K562 (cell line): ENCODE measurements around the gene TMEM218. TPM values are rescaled to one million over a fixed set of nuclear protein-coding genes. Genes with fewer than 3 reads are reported as not detected.

Source experiments
- CCNT2 ChIP-seq: IDR thresholded peaks from 2 replicates; pipeline ENCODE4 v1.6.1; 2011; ENCODE audit warnings: borderline replicate concordance, low read depth, mild to moderate bottlenecking, moderate library complexity, mixed read lengths, low read length; ENCODE audit not compliant: insufficient read length; ENCODE audit errors: extremely low read depth
- CEBPB ChIP-seq: fragments of 450-650 bp; IDR thresholded peaks from 2 replicates; pipeline ENCODE4 v1.6.1; 2016; ENCODE audit warnings: missing genetic modification characterization, missing compliant biosample characterization
- GABPB1 ChIP-seq: sonication (generic); formaldehyde crosslinking; IDR thresholded peaks from 2 replicates; pipeline ENCODE4 v1.8.0; 2022; ENCODE audit warnings: mild to moderate bottlenecking, missing genetic modification reagents
- GTF2F1 ChIP-seq: IDR thresholded peaks from 2 replicates; pipeline ENCODE4 v1.6.1; 2011; ENCODE audit warnings: low read depth, low read length, improper control_type of control experiment
- KLF13 ChIP-seq: fragments of 450-650 bp; IDR thresholded peaks from 2 replicates; pipeline ENCODE4 v1.6.1; 2016; ENCODE audit warnings: missing genetic modification characterization, low read depth, mild to moderate bottlenecking, missing compliant biosample characterization, moderate library complexity, borderline replicate concordance
- MNT ChIP-seq, 2 experiments: fragments of 450-650 bp; conservative IDR thresholded peaks; 2 replicates each; pipeline ENCODE4 v1.6.1; 2017; ENCODE audit warnings: mild to moderate bottlenecking in 2 of 2, moderate library complexity in 2 of 2
- PCBP1 ChIP-seq: fragments of 200-400 bp; formaldehyde crosslinking; IDR thresholded peaks from 2 replicates; pipeline ENCODE4 v1.6.1; 2018; ENCODE audit warnings: mild to moderate bottlenecking, low read depth, low read length; ENCODE audit not compliant: poor library complexity, severe bottlenecking
- POLR2H ChIP-seq: IDR thresholded peaks from 2 replicates; pipeline ENCODE4 v1.6.1; 2016; ENCODE audit warnings: missing genetic modification characterization, low read depth, mild to moderate bottlenecking, control low read depth, missing compliant biosample characterization, moderate library complexity
- SIN3A ChIP-seq, 2 experiments: fragments of 150-350 bp in 1 of 2; IDR thresholded peaks; 2 replicates each; pipeline ENCODE4 v1.6.1; 2011 to 2016; ENCODE audit warnings: borderline replicate concordance in 2 of 2, low read depth in 2 of 2, low read length in 2 of 2, mild to moderate bottlenecking in 2 of 2, moderate library complexity in 2 of 2; ENCODE audit not compliant: control insufficient read depth in 1 of 2
- SIRT6 ChIP-seq: IDR thresholded peaks from one replicate; pipeline ENCODE4 v1.6.1; 2012; ENCODE audit warnings: low read depth, mild to moderate bottlenecking, control low read depth, inconsistent platforms, low read length, moderate library complexity
- STAT5B ChIP-seq: fragments of 250-450 bp; sonication (Bioruptor Pico); IDR thresholded peaks from 2 replicates; pipeline ENCODE4 v1.8.0; 2021; ENCODE audit warnings: mild to moderate bottlenecking, inconsistent platforms
- TOE1 ChIP-seq, 2 experiments: fragments of 450-650 bp in 1 of 2; sonication (generic) in 1 of 2; formaldehyde crosslinking in 1 of 2; IDR thresholded peaks; 2 replicates each; pipeline versions ENCODE4 v1.7.1 to v1.8.0; 2016 to 2022; ENCODE audit warnings: borderline replicate concordance in 2 of 2, mild to moderate bottlenecking in 2 of 2, antibody characterized with exemption in 1 of 2, inconsistent platforms in 1 of 2, low read depth in 1 of 2, missing genetic modification reagents in 1 of 2, moderate library complexity in 1 of 2
- TRIM28 ChIP-seq: fragments of 450-650 bp; IDR thresholded peaks from 2 replicates; pipeline ENCODE4 v1.6.1; 2017
- XRCC5 ChIP-seq: fragments of 200-400 bp; formaldehyde crosslinking; IDR thresholded peaks from 2 replicates; pipeline ENCODE4 v1.6.1; 2017; ENCODE audit warnings: low read depth, mild to moderate bottlenecking, low read length
- ZFP1 ChIP-seq: fragments of 450-650 bp; formaldehyde crosslinking; IDR thresholded peaks from 2 replicates; pipeline ENCODE4 v1.4.0; 2020; ENCODE audit warnings: mild to moderate bottlenecking, mixed read lengths
- ZNF347 ChIP-seq: fragments of 450-650 bp; formaldehyde crosslinking; IDR thresholded peaks from 2 replicates; pipeline ENCODE4 v1.4.0; 2020; ENCODE audit warnings: low read depth, mild to moderate bottlenecking, moderate library complexity
- ZNF77 ChIP-seq: fragments of 250-450 bp; sonication (Bioruptor Pico); IDR thresholded peaks from 2 replicates; pipeline ENCODE4 v1.5.0; 2020
- polyA plus RNA-seq, 8 experiments: library from polyadenylated mRNA; depleted of rRNA in 4 of 8; stranded (reverse) in 5 of 8; unstranded in 3 of 8; fragments of >200 nt; fragmentation: Nextera tagmentation in 2 of 8; fragmentation: Illumina TruSeq in 1 of 8; extraction: Ambion mirVana in 2 of 8; extraction: Trizol in 1 of 8; gene quantifications; 2 replicates each; pipeline versions ENCODE4 v1.2.1 to v1.2.3, GENCODE V29; 2011 to 2014; ENCODE audit warnings: inconsistent platforms in 1 of 8, missing spikeins in 1 of 8
- total RNA-seq, 7 experiments: library from RNA; depleted of rRNA in 6 of 7; stranded (reverse); fragments of >200 nt in 6 of 7; fragmentation: Illumina TruSeq in 2 of 7; extraction: Trizol in 2 of 7; gene quantifications; 2 replicates each; pipeline versions ENCODE4 v1.2.1 to v1.2.3, GENCODE V29; 2011 to 2021; ENCODE audit warnings: low replicate concordance in 1 of 7
- TF ChIP-seq, protein P1 (sequence below), 2 experiments: fragments of 450-650 bp; IDR thresholded peaks; 2 replicates each; pipeline ENCODE4 v1.6.1; 2016; ENCODE audit warnings: mild to moderate bottlenecking in 2 of 2, borderline replicate concordance in 1 of 2, low read depth in 1 of 2, moderate library complexity in 1 of 2

TMEM218 gene
- total and polyA plus RNA-seq, 9 of the 15 experiments (the other 6 are each of a cell fraction or from before 2014, with no cell fraction given), result 13.4 to 32.2 (median 25.4) TPM

GRCh38 chr11:125123947-125124617, 12.7 kb upstream of the TMEM218 start (continued):
- peak; percentile 29; the same call in 1 of the 2 replicates for TF ChIP-seq POLR2H (tag)
- no peak for TF ChIP-seq CEBPB (tag)
- no peak for TF ChIP-seq ZFP1 (CRISPR knock-in tag)
- no peak for TF ChIP-seq MNT (conservative IDR thresholded peaks at IDR 0.05)
- no peak for TF ChIP-seq CCNT2
- no peak for TF ChIP-seq GABPB1 (CRISPR knock-in tag)
- TF ChIP-seq GTF2F1, result no peak
- no peak for TF ChIP-seq ZNF77 (CRISPR knock-in tag)
- no peak for TF ChIP-seq TRIM28
- TF ChIP-seq ZNF347, result no peak
- no peak for TF ChIP-seq SIRT6
- TF ChIP-seq SIN3A (IDR thresholded peaks at IDR 0.05; ENCODE audit: borderline replicate concordance in 2 of 2, control insufficient read depth in 1 of 2, low read depth in 2 of 2, low read length in 2 of 2), result no peak
- no peak for TF ChIP-seq TOE1 (IDR thresholded peaks at IDR 0.05; ENCODE audit: borderline replicate concordance)
- TF ChIP-seq TOE1 (CRISPR knock-in tag; IDR thresholded peaks at IDR 0.05; ENCODE audit: borderline replicate concordance, low read depth), result no peak
- no peak for TF ChIP-seq PCBP1
- TF ChIP-seq, protein P1, sequence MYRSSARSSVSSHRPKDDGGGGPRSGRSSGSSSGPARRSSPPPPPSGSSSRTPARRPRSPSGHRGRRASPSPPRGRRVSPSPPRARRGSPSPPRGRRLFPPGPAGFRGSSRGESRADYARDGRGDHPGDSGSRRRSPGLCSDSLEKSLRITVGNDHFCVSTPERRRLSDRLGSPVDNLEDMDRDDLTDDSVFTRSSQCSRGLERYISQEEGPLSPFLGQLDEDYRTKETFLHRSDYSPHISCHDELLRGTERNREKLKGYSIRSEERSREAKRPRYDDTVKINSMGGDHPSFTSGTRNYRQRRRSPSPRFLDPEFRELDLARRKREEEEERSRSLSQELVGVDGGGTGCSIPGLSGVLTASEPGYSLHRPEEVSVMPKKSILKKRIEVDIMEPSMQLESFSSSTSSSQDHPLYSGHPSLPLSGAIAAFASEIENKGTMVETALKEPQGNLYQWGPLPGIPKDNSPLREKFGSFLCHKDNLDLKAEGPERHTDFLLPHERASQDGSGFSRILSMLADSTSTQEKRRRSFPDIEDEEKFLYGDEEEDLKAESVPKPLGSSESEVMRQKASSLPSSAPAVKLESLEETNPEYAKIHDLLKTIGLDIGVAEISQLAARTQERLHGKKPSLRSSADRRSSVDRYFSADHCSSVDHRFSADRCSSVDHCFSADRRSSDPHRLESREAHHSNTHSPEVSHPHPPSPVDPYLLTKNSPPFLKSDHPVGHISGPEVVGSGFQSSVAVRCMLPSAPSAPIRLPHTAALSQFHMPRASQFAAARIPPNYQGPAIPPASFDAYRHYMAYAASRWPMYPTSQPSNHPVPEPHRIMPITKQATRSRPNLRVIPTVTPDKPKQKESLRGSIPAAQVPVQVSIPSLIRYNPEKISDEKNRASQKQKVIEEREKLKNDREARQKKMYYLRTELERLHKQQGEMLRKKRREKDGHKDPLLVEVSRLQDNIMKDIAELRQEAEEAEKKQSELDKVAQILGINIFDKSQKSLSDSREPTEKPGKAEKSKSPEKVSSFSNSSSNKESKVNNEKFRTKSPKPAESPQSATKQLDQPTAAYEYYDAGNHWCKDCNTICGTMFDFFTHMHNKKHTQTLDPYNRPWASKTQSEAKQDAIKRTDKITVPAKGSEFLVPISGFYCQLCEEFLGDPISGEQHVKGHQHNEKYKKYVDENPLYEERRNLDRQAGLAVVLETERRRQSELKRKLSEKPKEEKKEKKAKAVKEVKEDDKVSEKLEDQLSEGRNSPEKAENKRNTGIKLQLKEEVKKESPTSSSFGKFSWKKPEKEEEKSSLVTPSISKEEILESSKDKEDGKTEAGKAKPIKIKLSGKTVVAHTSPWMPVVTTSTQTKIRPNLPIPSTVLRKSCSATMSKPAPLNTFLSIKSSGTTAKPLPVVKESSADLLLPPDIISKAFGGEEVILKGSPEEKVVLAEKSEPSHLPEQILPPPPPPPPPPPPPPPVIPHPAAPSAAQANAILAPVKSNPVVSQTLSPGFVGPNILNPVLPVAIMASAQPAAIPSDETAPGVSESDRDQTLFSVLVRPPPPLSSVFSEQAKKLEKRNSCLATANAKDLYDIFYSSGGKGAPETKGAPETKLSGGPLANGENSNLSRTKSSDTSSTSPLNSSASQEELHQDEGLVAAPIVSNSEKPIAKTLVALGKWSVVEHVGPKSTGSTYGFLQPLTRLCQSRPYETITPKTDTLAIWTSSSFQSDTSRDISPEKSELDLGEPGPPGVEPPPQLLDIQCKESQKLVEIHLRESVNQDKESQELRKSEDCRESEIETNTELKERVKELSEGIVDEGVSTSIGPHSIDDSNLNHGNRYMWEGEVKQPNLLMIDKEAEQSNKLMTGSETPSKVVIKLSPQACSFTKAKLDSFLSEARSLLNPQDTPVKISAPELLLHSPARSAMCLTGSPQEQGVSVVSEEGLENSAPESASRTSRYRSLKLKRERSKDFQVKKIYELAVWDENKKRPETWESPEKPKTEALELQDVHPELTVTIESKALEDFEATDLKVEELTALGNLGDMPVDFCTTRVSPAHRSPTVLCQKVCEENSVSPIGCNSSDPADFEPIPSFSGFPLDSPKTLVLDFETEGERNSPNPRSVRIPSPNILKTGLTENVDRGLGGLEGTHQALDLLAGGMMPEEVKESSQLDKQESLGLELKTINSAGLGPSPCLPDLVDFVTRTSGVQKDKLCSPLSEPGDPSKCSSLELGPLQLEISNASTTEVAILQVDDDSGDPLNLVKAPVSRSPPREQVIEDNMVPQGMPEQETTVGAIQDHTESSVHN (IDR thresholded peaks at IDR 0.05; ENCODE audit: borderline replicate concordance in 1 of 2, low read depth in 1 of 2), result no peak
- TF ChIP-seq STAT5B (CRISPR knock-in tag), result no peak
- TF ChIP-seq XRCC5, result no peak
- no peak for TF ChIP-seq KLF13 (tag)
